ENCODE measurements around the gene REN.

GRCh38 chr1:204116539-204116938 lies 49.6 kb downstream of the REN start:
- TF ChIP-seq CTCF (conservative IDR thresholded peaks at IDR 0.05 in 1 of 2, IDR thresholded peaks at IDR 0.05 in 1 of 2; ENCODE audit: extremely low read depth in 1 of 2, insufficient read depth in 1 of 2, low read depth in 1 of 2, low read length in 2 of 2) (no peak), EZH2 (IDR thresholded peaks at IDR 0.05; ENCODE audit: borderline replicate concordance, low read length) (no peak)

Measured in mammary epithelial cell (primary cell).